Subcutaneous abdominal adipose tissue (tissue), 5 donors: ENCODE results near the gene CXCL11.

Source experiments
- H3K27ac ChIP-seq: one replicate; pipeline ENCODE4 v1.7.0; 2013; ENCODE audit warnings: low read depth, mild to moderate bottlenecking, inconsistent platforms, low read length, moderate library complexity
- H3K27me3 ChIP-seq, 5 donors: one replicate each; pipeline ENCODE4 v1.7.0; 2013; ENCODE audit warnings: low read length in 5 of 5, inconsistent platforms in 1 of 5; ENCODE audit not compliant: control insufficient read depth in 5 of 5, insufficient read depth in 4 of 5
- H3K36me3 ChIP-seq, 5 donors: one replicate each; pipeline ENCODE4 v1.7.0; 2013; ENCODE audit warnings: low read length in 5 of 5; ENCODE audit not compliant: control insufficient read depth in 5 of 5, insufficient read depth in 5 of 5
- H3K4me1 ChIP-seq, 5 donors: one replicate each; pipeline ENCODE4 v1.7.0; 2013; ENCODE audit warnings: low read length in 5 of 5, mild to moderate bottlenecking in 3 of 5, moderate library complexity in 1 of 5; ENCODE audit not compliant: control insufficient read depth in 5 of 5, insufficient read depth in 5 of 5
- H3K4me3 ChIP-seq, 5 donors: one replicate each; pipeline ENCODE4 v1.7.0; 2013; ENCODE audit warnings: low read length in 5 of 5, low read depth in 1 of 5
- H3K9ac ChIP-seq, 5 donors: one replicate each; pipeline ENCODE4 v1.7.0; 2013; ENCODE audit warnings: low read length in 5 of 5, mild to moderate bottlenecking in 4 of 5, moderate library complexity in 3 of 5
- H3K9me3 ChIP-seq, 5 donors: one replicate each; pipeline ENCODE4 v1.7.0; 2013; ENCODE audit warnings: low read length in 5 of 5; ENCODE audit not compliant: control insufficient read depth in 5 of 5
- donor health status: healthy.
- donor health status: healthy.
- donor health status: healthy.
- donor health status: healthy.
- donor health status: healthy.

Gene CXCL11

DNA sequence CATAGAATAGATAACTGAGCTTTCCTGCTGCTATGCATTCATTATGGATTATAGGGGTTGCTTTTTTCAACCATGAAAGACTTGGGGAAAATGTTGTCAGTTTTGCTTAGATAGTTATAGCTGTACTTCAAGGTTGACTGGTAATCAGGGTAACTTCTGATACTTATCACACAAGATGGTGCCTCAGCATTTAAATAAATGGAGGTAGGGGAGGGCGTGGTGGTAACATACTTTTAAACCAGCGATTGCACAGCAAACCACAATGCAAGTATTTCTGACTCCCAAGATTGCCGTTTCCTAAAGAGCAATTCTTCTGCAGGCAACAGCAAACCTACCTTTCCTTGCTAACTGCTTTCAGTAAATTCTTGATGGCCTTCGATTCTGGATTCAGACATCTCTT, 13.8 kb downstream of the CXCL11 start:
- no peak overlapping the region for H3K9ac ChIP-seq
- H3K27ac ChIP-seq: no peak overlapping the region
- H3K4me1 ChIP-seq: peaks cover 0 to 7% (median 6%) of the 10 kb centered on the region in 5 donors
- no peak overlapping the region for H3K4me3 ChIP-seq
- H3K27me3 ChIP-seq: no peaks in the 10 kb centered on the region
- H3K36me3 ChIP-seq: no peaks in the 10 kb centered on the region
- no peaks in the 10 kb centered on the region for H3K9me3 ChIP-seq

GRCh38 chr4:76017056-76017686, 18.7 kb downstream of the CXCL11 start:
- Histone ChIP-seq H3K27me3 (no peaks in the 10 kb centered on the region), H3K9ac (no peak overlapping the region), H3K4me1 (peaks cover 2 to 8% (median 5%) of the 10 kb centered on the region in 5 donors), H3K27ac (no peak overlapping the region), H3K9me3 (no peaks in the 10 kb centered on the region), H3K36me3 (no peaks in the 10 kb centered on the region), H3K4me3 (no peak overlapping the region)

DNA sequence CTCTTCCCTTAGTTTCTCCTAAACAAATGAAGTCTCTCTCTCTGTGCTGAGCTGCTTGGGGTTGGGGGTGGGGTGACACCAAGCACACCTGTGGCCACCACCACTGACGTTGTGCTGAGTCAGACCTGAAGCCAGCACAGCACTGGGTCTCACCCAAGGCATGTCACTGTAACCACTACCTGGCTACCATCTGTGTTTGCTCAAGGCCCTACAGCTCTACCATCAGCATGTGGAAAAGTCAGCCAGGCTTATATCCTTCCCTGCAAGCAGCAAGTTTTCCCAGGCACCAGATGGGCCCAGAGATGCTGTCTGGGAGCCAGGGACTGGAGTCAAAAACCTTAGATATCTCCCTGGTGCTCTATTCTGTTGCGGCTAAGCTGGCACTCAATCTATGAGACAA, 19.5 kb downstream of the CXCL11 start:
- Histone ChIP-seq H3K36me3 (no peaks in the 10 kb centered on the region), H3K27ac (no peak overlapping the region), H3K4me1 (peaks cover 4 to 15% (median 12%) of the 10 kb centered on the region in 5 donors), H3K9ac (no peak overlapping the region), H3K4me3 (no peak overlapping the region), H3K27me3 (no peaks in the 10 kb centered on the region), H3K9me3 (no peaks in the 10 kb centered on the region)

GRCh38 chr4:76013540-76013939, 22.3 kb downstream of the CXCL11 start:
- no peak overlapping the region for H3K9ac ChIP-seq
- no peaks in the 10 kb centered on the region for H3K27me3 ChIP-seq
- peaks cover 4 to 19% (median 16%) of the 10 kb centered on the region in 5 donors for H3K4me1 ChIP-seq
- no peak overlapping the region for H3K27ac ChIP-seq
- H3K9me3 ChIP-seq: no peaks in the 10 kb centered on the region
- no peaks in the 10 kb centered on the region for H3K36me3 ChIP-seq
- no peak overlapping the region for H3K4me3 ChIP-seq

GRCh38 chr4:76012388-76012801, 23.5 kb downstream of the CXCL11 start:
- Histone ChIP-seq H3K9ac (peak overlapping the region; percentile 15 to 63 (median 28)), H3K27me3 (no peaks in the 10 kb centered on the region), H3K36me3 (no peaks in the 10 kb centered on the region), H3K4me1 (peaks cover 4 to 19% (median 16%) of the 10 kb centered on the region in 5 donors), H3K27ac (peak overlapping the region; percentile 74), H3K4me3 (peak overlapping the region in 3 of 5 donors; percentile 46 to 55 (median 51)), H3K9me3 (no peaks in the 10 kb centered on the region)

DNA sequence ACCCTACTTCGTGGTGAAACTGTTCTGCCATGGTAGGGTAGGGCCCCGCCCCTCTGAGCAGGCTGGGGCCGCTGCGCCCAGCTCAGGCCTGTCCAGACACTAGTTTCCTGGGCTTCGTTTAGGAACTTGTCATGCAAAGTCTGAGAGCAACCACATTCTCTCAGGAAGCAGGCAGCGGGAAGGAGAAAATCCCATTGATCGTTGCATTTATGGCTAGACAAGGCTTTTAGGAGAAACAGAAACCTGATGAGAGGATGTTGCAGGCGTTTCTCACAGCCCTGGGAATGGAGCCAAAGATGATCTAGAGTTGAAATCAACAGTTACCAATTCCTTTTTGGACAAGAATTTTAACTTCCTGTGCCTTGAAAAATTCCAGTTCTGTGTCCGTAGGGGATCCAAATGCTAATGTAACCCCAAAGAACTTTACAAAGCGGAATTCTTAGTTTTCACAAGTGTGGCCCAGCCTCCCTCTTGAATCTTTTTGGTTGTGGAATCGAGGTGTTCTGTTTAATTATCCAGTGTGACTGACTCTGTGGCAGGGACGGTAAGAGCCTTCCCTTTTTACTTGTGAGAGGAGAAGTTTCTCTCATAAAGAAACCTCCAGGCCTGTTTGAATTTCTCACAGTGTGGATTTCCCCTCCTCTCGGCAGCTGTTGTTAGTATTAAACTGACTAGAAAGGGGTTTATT, 24.0 kb downstream of the CXCL11 start:
- Histone ChIP-seq H3K27me3 (no peaks in the 10 kb centered on the region), H3K9ac (peak overlapping the region; percentile 15 to 63 (median 28)), H3K4me3 (peak overlapping the region; percentile 46 to 62 (median 55)), H3K27ac (peak overlapping the region; percentile 74), H3K36me3 (no peaks in the 10 kb centered on the region), H3K4me1 (peaks cover 4 to 19% (median 16%) of the 10 kb centered on the region in 5 donors), H3K9me3 (no peaks in the 10 kb centered on the region)

- peak overlapping the region in 4 of 5 donors; percentile 21 to 63 (median 41) for H3K9ac ChIP-seq
These were observed 24.7 kb downstream of the CXCL11 start for GRCh38 chr4:76011018-76011670.

DNA sequence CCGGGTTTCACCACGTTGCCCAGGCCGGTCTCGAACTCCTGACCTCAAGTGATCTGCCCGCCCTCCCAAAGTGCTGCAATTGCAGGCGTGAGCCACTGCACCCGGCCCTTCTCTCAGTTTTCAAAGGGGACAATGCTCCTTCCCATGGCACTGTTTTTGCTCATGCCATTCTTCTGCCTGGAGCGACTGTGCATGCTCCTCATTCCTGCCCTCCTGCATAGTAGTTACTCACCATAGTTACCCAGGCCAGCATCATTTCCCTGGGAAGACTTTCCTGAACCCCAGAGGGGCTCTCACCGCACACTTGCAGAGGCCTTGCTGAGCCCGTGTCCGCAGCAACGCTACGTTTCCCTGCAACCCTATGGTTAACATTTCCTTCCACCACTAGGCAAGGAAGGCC, 25.3 kb downstream of the CXCL11 start:
- Histone ChIP-seq H3K4me3 (no peak overlapping the region), H3K27ac (no peak overlapping the region), H3K27me3 (no peaks in the 10 kb centered on the region), H3K36me3 (no peaks in the 10 kb centered on the region), H3K9ac (no peak overlapping the region), H3K9me3 (no peaks in the 10 kb centered on the region), H3K4me1 (peaks cover 4 to 19% (median 16%) of the 10 kb centered on the region in 5 donors)

More at GRCh38 chr4:76011018-76011670, 24.7 kb downstream of the CXCL11 start:
- no peaks in the 10 kb centered on the region for H3K36me3 ChIP-seq
- H3K27me3 ChIP-seq: no peaks in the 10 kb centered on the region
- peak overlapping the region in 4 of 5 donors; percentile 51 to 62 (median 56) for H3K4me3 ChIP-seq
- peak overlapping the region; percentile 74 for H3K27ac ChIP-seq
- no peaks in the 10 kb centered on the region for H3K9me3 ChIP-seq
- H3K4me1 ChIP-seq: peaks cover 4 to 19% (median 16%) of the 10 kb centered on the region in 5 donors

GRCh38 chr4:76009311-76009710, 26.6 kb downstream of the CXCL11 start:
- Histone ChIP-seq H3K9me3 (no peaks in the 10 kb centered on the region), H3K27ac (no peak overlapping the region), H3K4me3 (no peak overlapping the region), H3K36me3 (no peaks in the 10 kb centered on the region), H3K27me3 (no peaks in the 10 kb centered on the region), H3K9ac (no peak overlapping the region), H3K4me1 (peaks cover 4 to 19% (median 16%) of the 10 kb centered on the region in 5 donors)
